Panc1 (cell line): ENCODE data around the gene HPCAL1. TPM values are rescaled to one million over a fixed set of nuclear protein-coding genes. Genes with fewer than 3 reads are reported as not detected.

ENCODE experiments used
- ATAC-seq: fragments of 200-7000 bp; cut with Tn5 transposase; 2 replicates; pipeline ENCODE4 v1.9.1; 2020; ENCODE audit warnings: mild to moderate bottlenecking, moderate library complexity
- BruUV-seq: library from RNA; stranded (reverse); fragments of 400-500 nt; replicated peaks from 2 replicates; lab custom pipeline; 2021; lab: Mats Ljungman, UMichigan
- CTCF ChIA-PET: fragments of 300-600 bp; sonication (Branson Sonifier 250); formaldehyde crosslinking; loops from one replicate; lab custom pipeline; 2022; ENCODE audit warnings: antibody characterized with exemption; lab: Charles Lee
- POLR2A ChIA-PET: fragments of 300-600 bp; sonication (Branson Sonifier 250); formaldehyde crosslinking; loops from one replicate; lab custom pipeline; 2022; ENCODE audit warnings: antibody characterized with exemption; lab: Charles Lee
- DNase-seq: peaks from one replicate; pipeline ENCODE4 v3.0.0-alpha.2; 2010; ENCODE audit warnings: low read depth, low spot score
- H3K27ac ChIP-seq: 2 replicates; pipeline ENCODE4 v1.5.1; 2011; ENCODE audit warnings: mild to moderate bottlenecking, low read length, inconsistent platforms
- H3K27me3 ChIP-seq: fragments of 200-500 bp; sonication (Bioruptor generic); 2 replicates; pipeline ENCODE4 v1.6.0; 2014; ENCODE audit warnings: low read length, inconsistent platforms; ENCODE audit not compliant: control insufficient read depth, insufficient read depth
- H3K36me3 ChIP-seq: fragments of 200-500 bp; sonication (Bioruptor generic); 2 replicates; pipeline ENCODE4 v1.5.1; 2014; ENCODE audit warnings: inconsistent platforms, mild to moderate bottlenecking, low read length, moderate library complexity; ENCODE audit not compliant: control insufficient read depth, insufficient read depth
- H3K4me1 ChIP-seq: 2 replicates; pipeline ENCODE4 v1.5.1; 2011; ENCODE audit warnings: inconsistent platforms, mild to moderate bottlenecking, low read length, moderate library complexity; ENCODE audit not compliant: control insufficient read depth, insufficient read depth
- H3K4me3 ChIP-seq, 2 experiments: 2 replicates each; pipeline ENCODE4 v1.5.1; 2011 to 2012; ENCODE audit warnings: low read depth in 2 of 2, low read length in 2 of 2, mild to moderate bottlenecking in 2 of 2, inconsistent platforms in 1 of 2, moderate library complexity in 1 of 2
- H3K9me3 ChIP-seq: fragments of 200-500 bp; sonication (Bioruptor generic); 2 replicates; pipeline ENCODE4 v1.5.1; 2014; ENCODE audit warnings: low read depth, mild to moderate bottlenecking, inconsistent platforms, low read length, moderate library complexity; ENCODE audit not compliant: control insufficient read depth, insufficient read depth
- CTCF ChIP-seq: fragments of 450-650 bp; IDR thresholded peaks from 2 replicates; pipeline ENCODE4 v1.5.1; 2017; ENCODE audit warnings: mild to moderate bottlenecking
- POLR2AphosphoS5 ChIP-seq: IDR thresholded peaks from 2 replicates; pipeline ENCODE4 v1.6.1; 2012; ENCODE audit warnings: mild to moderate bottlenecking, low read depth, low read length, moderate library complexity
- REST ChIP-seq, 2 experiments: IDR thresholded peaks; 2 replicates each; pipeline ENCODE4 v1.6.1; 2011 to 2012; ENCODE audit warnings: low read depth in 2 of 2, control low read depth in 1 of 2, low read length in 1 of 2, mild to moderate bottlenecking in 1 of 2, moderate library complexity in 1 of 2; ENCODE audit not compliant: insufficient read depth in 1 of 2
- SIN3A ChIP-seq: IDR thresholded peaks from 2 replicates; pipeline ENCODE4 v1.6.1; 2012; ENCODE audit warnings: low read depth, mild to moderate bottlenecking, low read length, moderate library complexity, borderline replicate concordance; ENCODE audit not compliant: insufficient read depth
- TCF7L2 ChIP-seq: IDR thresholded peaks from 2 replicates; pipeline ENCODE4 v1.6.1; 2011; ENCODE audit warnings: mild to moderate bottlenecking, low read depth, low read length, inconsistent platforms
- in situ Hi-C: cut with HindIII; loops from 2 replicates; pipeline ENCODE4 v1.10.0; 2016; ENCODE audit warnings: low sequenced_read_pairs, low pct_unique_long_range_greater_than_20kb
- intact Hi-C: fragments of 100-400 bp; cut with micrococcal nuclease; formaldehyde crosslinking; loops from one replicate; pipeline ENCODE4 v1.10.0; 2022; ENCODE audit not compliant: unreplicated experiment
- total RNA-seq: library from RNA; stranded (reverse); gene quantifications from one replicate; pipeline ENCODE4 v1.2.1, GENCODE V29; 2021; ENCODE audit not compliant: unreplicated experiment

The HPCAL1 gene
- total RNA-seq, 1 experiment from 2014 or later = 234 TPM

GRCh38 chr2:10419553-10420257, 117.0 kb downstream of the HPCAL1 start:
- Histone ChIP-seq H3K4me1 (peaks cover 71% of the 10 kb centered on the region), H3K27ac (peak overlapping the region; percentile 39), H3K36me3 (no peaks in the 10 kb centered on the region), H3K4me3 (no peak overlapping the region), H3K9me3 (no peaks in the 10 kb centered on the region), H3K27me3 (no peaks in the 10 kb centered on the region)
- POLR2A ChIA-PET = interaction anchor here (0.7 kb wide), 1 partner anchor 10 kb away, joined by 6 read pairs; no protein-coding TSS in a partner anchor
- intact Hi-C loops (no loop called here), in situ Hi-C loops (no loop called here)
- ATAC-seq = no peak
- no TSS peak for BruUV-seq
- TF ChIP-seq TCF7L2 (no peak), POLR2AphosphoS5 (no peak), REST (IDR thresholded peaks at IDR 0.05; ENCODE audit: insufficient read depth in 1 of 2, low read depth in 2 of 2, low read length in 1 of 2) (no peak), CTCF (no peak)
- no peak for DNase-seq
- CTCF ChIA-PET = no interaction called here

- no TSS peak for BruUV-seq
- CTCF ChIA-PET = no interaction called here
- H3K36me3 ChIP-seq = no peaks in the 10 kb centered on the region
Measured at GRCh38 chr2:10422251-10422650, 119.5 kb downstream of the HPCAL1 start.

More at GRCh38 chr2:10422251-10422650, 119.5 kb downstream of the HPCAL1 start:
- peaks cover 64% of the 10 kb centered on the region for H3K4me1 ChIP-seq
- no peak overlapping the region for H3K4me3 ChIP-seq
- ATAC-seq (no peak), DNase-seq (no peak)
- H3K27ac ChIP-seq = peak overlapping the region; percentile 83
- H3K9me3 ChIP-seq = no peaks in the 10 kb centered on the region
- no peaks in the 10 kb centered on the region for H3K27me3 ChIP-seq
- TF ChIP-seq REST (IDR thresholded peaks at IDR 0.05; ENCODE audit: insufficient read depth in 1 of 2, low read depth in 2 of 2, low read length in 1 of 2) (no peak), CTCF (no peak), SIN3A (no peak), POLR2AphosphoS5 (no peak), TCF7L2 (no peak)
- in situ Hi-C loops (no loop called here), intact Hi-C loops (no loop called here)
- POLR2A ChIA-PET = no interaction called here
